ENCODE data around the gene NDUFAF8.

DNA sequence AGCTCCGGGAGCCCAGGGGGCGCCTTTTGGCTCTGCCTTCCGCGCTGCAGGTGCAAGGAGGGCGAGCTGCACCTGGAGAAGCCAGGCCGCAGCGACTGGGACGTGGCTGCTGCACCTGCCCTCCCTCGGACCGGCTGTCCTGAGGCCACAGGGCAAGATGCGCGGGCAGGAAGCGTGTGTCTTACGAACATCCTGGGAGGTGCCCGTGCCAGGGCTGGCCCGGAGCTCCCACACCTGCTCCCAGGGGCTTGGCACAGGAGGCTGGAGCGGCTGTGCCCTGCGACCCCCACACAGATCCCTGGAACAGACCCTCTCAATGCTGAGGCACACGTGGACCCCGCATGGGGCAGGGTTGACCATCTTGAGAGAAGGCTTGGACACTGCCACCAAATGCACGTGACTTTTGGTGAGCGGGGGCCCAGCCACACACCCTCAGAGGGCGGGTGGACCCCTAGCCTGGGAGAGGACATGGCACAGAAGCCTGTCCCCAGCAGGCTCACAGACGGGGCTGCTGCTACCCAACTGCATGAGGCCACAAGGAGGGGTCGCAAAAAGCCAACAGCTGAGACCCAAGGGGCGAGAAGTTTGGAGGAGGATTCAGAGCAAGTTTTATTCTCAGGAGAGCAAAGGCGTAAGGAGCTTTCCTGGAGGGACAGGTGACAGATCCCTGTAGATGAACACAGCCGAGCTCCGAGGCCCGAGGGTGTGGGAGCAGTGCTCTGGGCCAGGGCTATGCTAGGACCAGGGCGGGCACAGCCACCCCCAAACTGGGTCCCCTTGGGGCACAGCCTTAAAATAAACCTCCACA lies 11.4 kb downstream of the NDUFAF8 start:
- TF ChIP-seq, protein P1, sequence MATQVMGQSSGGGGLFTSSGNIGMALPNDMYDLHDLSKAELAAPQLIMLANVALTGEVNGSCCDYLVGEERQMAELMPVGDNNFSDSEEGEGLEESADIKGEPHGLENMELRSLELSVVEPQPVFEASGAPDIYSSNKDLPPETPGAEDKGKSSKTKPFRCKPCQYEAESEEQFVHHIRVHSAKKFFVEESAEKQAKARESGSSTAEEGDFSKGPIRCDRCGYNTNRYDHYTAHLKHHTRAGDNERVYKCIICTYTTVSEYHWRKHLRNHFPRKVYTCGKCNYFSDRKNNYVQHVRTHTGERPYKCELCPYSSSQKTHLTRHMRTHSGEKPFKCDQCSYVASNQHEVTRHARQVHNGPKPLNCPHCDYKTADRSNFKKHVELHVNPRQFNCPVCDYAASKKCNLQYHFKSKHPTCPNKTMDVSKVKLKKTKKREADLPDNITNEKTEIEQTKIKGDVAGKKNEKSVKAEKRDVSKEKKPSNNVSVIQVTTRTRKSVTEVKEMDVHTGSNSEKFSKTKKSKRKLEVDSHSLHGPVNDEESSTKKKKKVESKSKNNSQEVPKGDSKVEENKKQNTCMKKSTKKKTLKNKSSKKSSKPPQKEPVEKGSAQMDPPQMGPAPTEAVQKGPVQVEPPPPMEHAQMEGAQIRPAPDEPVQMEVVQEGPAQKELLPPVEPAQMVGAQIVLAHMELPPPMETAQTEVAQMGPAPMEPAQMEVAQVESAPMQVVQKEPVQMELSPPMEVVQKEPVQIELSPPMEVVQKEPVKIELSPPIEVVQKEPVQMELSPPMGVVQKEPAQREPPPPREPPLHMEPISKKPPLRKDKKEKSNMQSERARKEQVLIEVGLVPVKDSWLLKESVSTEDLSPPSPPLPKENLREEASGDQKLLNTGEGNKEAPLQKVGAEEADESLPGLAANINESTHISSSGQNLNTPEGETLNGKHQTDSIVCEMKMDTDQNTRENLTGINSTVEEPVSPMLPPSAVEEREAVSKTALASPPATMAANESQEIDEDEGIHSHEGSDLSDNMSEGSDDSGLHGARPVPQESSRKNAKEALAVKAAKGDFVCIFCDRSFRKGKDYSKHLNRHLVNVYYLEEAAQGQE (tag by site-specific recombination; IDR thresholded peaks at IDR 0.05) = no peak
- TF ChIP-seq CTCF (tag by site-specific recombination; IDR thresholded peaks at IDR 0.05) (no peak), SETDB1 (IDR thresholded peaks at IDR 0.05; ENCODE audit: insufficient read length, low read length) (no peak), ZNF558 (tag by site-specific recombination; IDR thresholded peaks at IDR 0.05) (no peak), GLI2 (tag by site-specific recombination; IDR thresholded peaks at IDR 0.05; ENCODE audit: borderline replicate concordance, low read depth) (no peak), ZNF2 (tag by site-specific recombination; IDR thresholded peaks at IDR 0.05) (no peak), ZNF670 (tag by site-specific recombination; IDR thresholded peaks at IDR 0.05; ENCODE audit: low read depth) (no peak), ZNF639 (tag by site-specific recombination; IDR thresholded peaks at IDR 0.05) (no peak), ZBTB17 (tag by site-specific recombination; IDR thresholded peaks at IDR 0.05) (no peak), ZSCAN30 (tag by site-specific recombination; IDR thresholded peaks at IDR 0.05) (no peak), ZNF24 (tag by site-specific recombination; IDR thresholded peaks at IDR 0.05) (no peak), ZNF707 (tag by site-specific recombination; IDR thresholded peaks at IDR 0.05) (no peak)
- TF ChIP-seq, protein P2, sequence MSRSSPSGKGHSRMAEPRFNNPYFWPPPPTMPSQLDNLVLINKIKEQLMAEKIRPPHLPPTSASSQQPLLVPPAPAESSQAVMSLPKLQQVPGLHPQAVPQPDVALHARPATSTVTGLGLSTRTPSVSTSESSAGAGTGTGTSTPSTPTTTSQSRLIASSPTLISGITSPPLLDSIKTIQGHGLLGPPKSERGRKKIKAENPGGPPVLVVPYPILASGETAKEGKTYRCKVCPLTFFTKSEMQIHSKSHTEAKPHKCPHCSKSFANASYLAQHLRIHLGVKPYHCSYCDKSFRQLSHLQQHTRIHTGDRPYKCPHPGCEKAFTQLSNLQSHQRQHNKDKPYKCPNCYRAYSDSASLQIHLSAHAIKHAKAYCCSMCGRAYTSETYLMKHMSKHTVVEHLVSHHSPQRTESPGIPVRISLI (tag by site-specific recombination; IDR thresholded peaks at IDR 0.05) = no peak

Data from HEK293 (cell line).